Right atrium auricular region (tissue), 2 donors: ENCODE results near the gene PDHX. TPM values are rescaled to one million over a fixed set of nuclear protein-coding genes. Genes with fewer than 3 reads are reported as not detected.

Source experiments
- DNase-seq: peaks from one replicate; pipeline ENCODE4 v3.0.0-alpha.2; 2019; ENCODE audit warnings: low spot score
- H3K27ac ChIP-seq, 2 donors: fragments of 200-600 bp; sonication (generic); 1 replicate in 1 of 2; 2 replicates in 1 of 2; pipeline ENCODE4 v1.5.1; 2016 to 2019
- H3K27me3 ChIP-seq, 2 donors: fragments of 200-600 bp; sonication (generic); one replicate each; pipeline versions ENCODE4 v1.5.1 to v1.6.0; 2017 to 2019
- H3K36me3 ChIP-seq: fragments of 200-600 bp; sonication (generic); one replicate; pipeline ENCODE4 v1.5.1; 2016
- H3K4me1 ChIP-seq, 2 donors: fragments of 200-600 bp; sonication (generic); one replicate each; pipeline versions ENCODE4 v1.5.1 to v1.6.0; 2017 to 2019
- H3K4me3 ChIP-seq, 2 donors: fragments of 200-600 bp; sonication (generic); 1 replicate in 1 of 2; 2 replicates in 1 of 2; pipeline ENCODE4 v1.5.1; 2017 to 2019; ENCODE audit warnings: mild to moderate bottlenecking in 1 of 2, moderate library complexity in 1 of 2
- H3K9me3 ChIP-seq, 2 donors: fragments of 200-600 bp; sonication (generic); one replicate each; pipeline ENCODE4 v1.5.1; 2019
- CTCF ChIP-seq, 2 donors: fragments of 200-600 bp; sonication (generic); IDR thresholded peaks; one replicate each; pipeline ENCODE4 v1.5.1; 2019; ENCODE audit warnings: antibody characterized with exemption in 2 of 2
- total RNA-seq, 2 donors: library from RNA; depleted of rRNA; stranded (reverse); fragments of >200 nt; gene quantifications; one replicate each; pipeline ENCODE4 v1.1.0, GENCODE V29; 2016

The PDHX gene
- total RNA-seq, 2 donors from 2014 or later, result 47.2 to 94.0 TPM

GRCh38 chr11:35029979-35030682 lies 113.7 kb downstream of the PDHX start:
- Histone ChIP-seq H3K36me3 (no peaks in the 10 kb centered on the region), H3K4me3 (no peak overlapping the region), H3K4me1 (peaks cover 0 to 12% of the 10 kb centered on the region in 2 donors), H3K27ac (peak overlapping the region; percentile 36 to 65), H3K27me3 (no peaks in the 10 kb centered on the region), H3K9me3 (peaks cover 0 to 1% of the 10 kb centered on the region in 2 donors)
- no peak for TF ChIP-seq CTCF (IDR thresholded peaks at IDR 0.05)
- no peak for DNase-seq

DNA sequence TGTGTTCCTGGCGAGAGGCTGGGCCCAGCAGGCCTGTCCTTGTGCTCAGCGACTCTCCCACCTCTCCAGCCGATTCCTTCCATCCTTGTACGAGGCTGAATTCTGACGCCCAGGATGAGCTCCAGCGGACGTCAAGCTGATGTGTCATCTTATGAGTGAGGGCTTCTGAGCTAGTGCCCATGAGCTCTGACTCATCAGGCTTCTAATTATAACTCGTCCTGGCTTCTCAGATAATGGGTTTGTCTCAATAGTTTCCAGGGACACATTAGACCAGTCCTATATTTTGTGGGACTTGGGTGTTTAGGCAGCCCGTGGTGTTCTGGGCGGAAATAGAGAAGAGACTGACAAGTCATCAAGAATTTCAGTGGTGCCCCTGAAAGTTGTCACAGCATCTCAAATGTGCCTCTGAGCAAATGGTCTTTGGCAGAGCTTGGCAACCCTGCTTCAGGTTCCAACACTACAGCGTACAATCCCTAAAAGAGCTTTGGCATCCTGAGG lies 114.3 kb downstream of the PDHX start:
- H3K27me3 ChIP-seq, result no peaks in the 10 kb centered on the region
- H3K27ac ChIP-seq, result peak overlapping the region; percentile 36 to 65
- peak; percentile 83 for DNase-seq
- H3K36me3 ChIP-seq, result no peaks in the 10 kb centered on the region
- H3K4me1 ChIP-seq, result peaks cover 0 to 12% of the 10 kb centered on the region in 2 donors
- no peak overlapping the region for H3K4me3 ChIP-seq
- no peak for TF ChIP-seq CTCF (IDR thresholded peaks at IDR 0.05)
- no peaks in the 10 kb centered on the region for H3K9me3 ChIP-seq

DNA sequence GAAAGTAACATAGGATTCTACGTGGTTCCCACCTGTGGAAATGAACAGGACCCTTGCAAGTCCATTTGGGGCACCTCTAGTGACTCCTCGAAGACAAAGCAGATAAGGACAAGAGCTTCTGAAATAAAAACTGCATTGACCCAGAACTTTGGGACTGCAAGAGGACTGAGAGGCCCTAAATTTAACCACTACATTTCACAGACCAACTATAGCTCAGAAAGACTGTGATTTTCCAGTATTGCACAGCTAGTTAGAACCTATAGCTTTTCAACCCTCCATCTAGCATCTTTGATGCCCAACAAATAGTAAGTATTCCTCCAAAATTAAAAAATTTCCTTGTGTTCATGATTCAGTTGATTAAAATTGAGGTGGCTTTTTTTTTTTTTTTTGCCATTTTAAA lies 114.9 kb downstream of the PDHX start:
- Histone ChIP-seq H3K9me3 (no peaks in the 10 kb centered on the region), H3K27me3 (no peaks in the 10 kb centered on the region), H3K4me3 (no peak overlapping the region), H3K27ac (peak overlapping the region; percentile 36 to 65), H3K4me1 (peaks cover 0 to 12% of the 10 kb centered on the region in 2 donors), H3K36me3 (no peaks in the 10 kb centered on the region)
- no peak for TF ChIP-seq CTCF (IDR thresholded peaks at IDR 0.05)
- no peak for DNase-seq

DNA sequence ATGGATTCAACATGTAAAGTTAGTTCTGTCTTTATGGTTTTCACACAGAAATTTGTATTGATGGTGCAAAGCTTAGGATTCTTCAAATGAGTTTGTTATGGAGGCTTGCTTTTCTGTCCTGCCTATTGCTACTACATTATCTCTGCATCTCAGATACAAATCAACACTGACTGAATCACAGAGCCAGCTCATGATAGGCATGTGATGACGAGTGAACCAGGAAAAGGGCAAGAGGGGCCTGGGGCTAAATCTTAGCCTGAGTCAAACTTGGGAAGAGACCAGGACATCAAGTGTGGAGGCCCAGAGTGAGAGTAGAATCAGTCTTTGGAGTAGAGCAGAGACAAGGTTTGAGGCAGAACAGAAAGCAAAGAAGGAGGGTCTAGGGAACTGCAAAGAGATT lies 115.4 kb downstream of the PDHX start:
- H3K36me3 ChIP-seq, result no peaks in the 10 kb centered on the region

DNA sequence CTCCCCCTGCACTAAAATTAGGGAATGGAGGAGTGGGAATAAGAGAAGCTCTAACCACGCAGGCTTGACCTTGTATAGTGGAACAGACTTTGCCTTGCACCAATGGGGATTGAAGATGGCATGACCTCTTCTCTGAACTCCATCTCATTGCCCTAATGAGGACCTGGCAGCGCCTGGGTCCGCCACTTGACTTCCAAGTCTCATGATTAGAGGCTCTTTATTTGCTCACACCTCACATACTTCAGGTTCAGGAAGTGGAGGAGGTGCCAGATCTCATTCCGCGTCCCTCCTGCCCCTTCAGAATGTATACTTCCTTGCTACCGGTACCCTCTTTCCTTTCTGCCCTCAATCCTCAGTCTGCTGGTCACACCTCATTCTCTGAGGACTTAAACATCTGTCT lies 116.6 kb downstream of the PDHX start:
- no peak overlapping the region for H3K4me3 ChIP-seq
- no peaks in the 10 kb centered on the region for H3K9me3 ChIP-seq
- no peaks in the 10 kb centered on the region for H3K36me3 ChIP-seq
- no peak for TF ChIP-seq CTCF (IDR thresholded peaks at IDR 0.05)
- peaks cover 0 to 12% of the 10 kb centered on the region in 2 donors for H3K4me1 ChIP-seq
- H3K27me3 ChIP-seq, result no peaks in the 10 kb centered on the region
- DNase-seq, result no peak
- H3K27ac ChIP-seq, result no peak overlapping the region

More for the DNA sequence above, 115.4 kb downstream of the PDHX start:
- no peaks in the 10 kb centered on the region for H3K9me3 ChIP-seq
- H3K4me1 ChIP-seq, result peaks cover 0 to 12% of the 10 kb centered on the region in 2 donors
- H3K27me3 ChIP-seq, result no peaks in the 10 kb centered on the region
- no peak overlapping the region for H3K4me3 ChIP-seq
- no peak for TF ChIP-seq CTCF (IDR thresholded peaks at IDR 0.05)
- no peak overlapping the region for H3K27ac ChIP-seq
- no peak for DNase-seq
